Thymus (tissue), 11 donors: ENCODE results near the gene TBC1D16. TPM values are rescaled to one million over a fixed set of nuclear protein-coding genes. Genes with fewer than 3 reads are reported as not detected.

ENCODE experiments used
- DNase-seq, 9 donors: peaks; one replicate each; pipeline ENCODE4 v3.0.0-alpha.2; 2013; ENCODE audit warnings: low spot score in 9 of 9, low read depth in 6 of 9, missing footprints in 1 of 9
- H3K27ac ChIP-seq, 2 donors: one replicate each; pipeline ENCODE4 v1.5.1; 2013; ENCODE audit warnings: control low read depth in 1 of 2, low read depth in 1 of 2, low read length in 1 of 2, mild to moderate bottlenecking in 1 of 2, moderate library complexity in 1 of 2
- H3K27me3 ChIP-seq, 2 donors: one replicate each; pipeline ENCODE4 v1.5.1; 2013; ENCODE audit warnings: low read length in 1 of 2; ENCODE audit not compliant: control insufficient read depth in 2 of 2, insufficient read depth in 1 of 2
- H3K36me3 ChIP-seq, 2 donors: one replicate each; pipeline ENCODE4 v1.5.1; 2013; ENCODE audit warnings: low read length in 1 of 2, mild to moderate bottlenecking in 1 of 2, moderate library complexity in 1 of 2; ENCODE audit not compliant: control insufficient read depth in 2 of 2, insufficient read depth in 2 of 2
- H3K4me1 ChIP-seq, 2 donors: one replicate each; pipeline ENCODE4 v1.5.1; 2013; ENCODE audit warnings: low read length in 2 of 2; ENCODE audit not compliant: control insufficient read depth in 2 of 2, insufficient read depth in 2 of 2
- H3K4me3 ChIP-seq, 2 donors: one replicate each; pipeline ENCODE4 v1.5.1; 2013; ENCODE audit warnings: low read length in 2 of 2, control low read depth in 1 of 2, mild to moderate bottlenecking in 1 of 2
- H3K9me3 ChIP-seq, 2 donors: one replicate each; pipeline ENCODE4 v1.5.1; 2013; ENCODE audit warnings: low read length in 1 of 2, mild to moderate bottlenecking in 1 of 2; ENCODE audit not compliant: control insufficient read depth in 2 of 2, insufficient read depth in 1 of 2
- WGBS: extraction: QIAGEN DNeasy Blood & Tissue Kit; methylation state at CpG from one replicate; pipeline ENCODE4 v1.1.7; 2013; 5-methylcytosine and 5-hydroxymethylcytosine counted together
- polyA plus RNA-seq: library from polyadenylated mRNA; stranded (reverse); fragments of 200-250 nt; gene quantifications from one replicate; pipeline ENCODE4 v1.2.3, GENCODE V29; 2013
- total RNA-seq: library from RNA; stranded (reverse); fragments of 120-200 nt; gene quantifications from one replicate; pipeline ENCODE4 v1.2.4, GENCODE V29; 2013
- donor health status: healthy.

The TBC1D16 gene
- total and polyA plus RNA-seq, 2 donors, result 3.7 to 4.2 TPM

DNA sequence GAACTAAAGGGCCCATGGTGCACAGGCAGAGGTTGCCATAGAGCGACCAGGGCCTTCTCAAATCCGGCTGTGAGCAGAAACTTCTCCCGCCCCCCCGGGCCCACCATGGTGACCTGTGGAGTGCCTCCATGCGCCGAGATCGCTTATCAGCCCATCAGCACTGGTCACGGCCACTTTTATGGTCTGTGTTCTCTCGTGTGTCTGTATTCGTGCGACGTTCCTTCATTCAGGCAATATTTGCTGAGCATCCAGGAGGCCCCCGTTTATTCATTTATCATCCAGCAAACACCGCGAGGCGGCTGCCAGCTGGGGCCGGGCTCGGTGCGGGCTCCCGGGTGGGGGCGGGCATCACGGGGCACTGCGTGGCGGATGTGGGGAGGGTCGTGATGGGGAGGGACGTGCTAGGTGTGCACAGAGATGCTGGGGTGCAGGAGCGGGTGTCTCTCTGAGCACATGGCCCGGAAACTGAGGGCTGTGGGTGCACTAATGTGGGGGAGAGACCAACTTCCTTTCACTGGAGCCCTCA, 108.5 kb downstream of the TBC1D16 start:
- DNase-seq, result peak in 1 of 9 donors; percentile 12
- Histone ChIP-seq H3K4me3 (no peak overlapping the region), H3K27me3 (peaks cover 31 to 61% of the 10 kb centered on the region in 2 donors), H3K9me3 (peaks cover 0 to 3% of the 10 kb centered on the region in 2 donors), H3K4me1 (peaks cover 0 to 3% of the 10 kb centered on the region in 2 donors), H3K27ac (no peak overlapping the region), H3K36me3 (no peaks in the 10 kb centered on the region)
- WGBS, result 73% methylated on average over 28 of the region's 28 CpGs

DNA sequence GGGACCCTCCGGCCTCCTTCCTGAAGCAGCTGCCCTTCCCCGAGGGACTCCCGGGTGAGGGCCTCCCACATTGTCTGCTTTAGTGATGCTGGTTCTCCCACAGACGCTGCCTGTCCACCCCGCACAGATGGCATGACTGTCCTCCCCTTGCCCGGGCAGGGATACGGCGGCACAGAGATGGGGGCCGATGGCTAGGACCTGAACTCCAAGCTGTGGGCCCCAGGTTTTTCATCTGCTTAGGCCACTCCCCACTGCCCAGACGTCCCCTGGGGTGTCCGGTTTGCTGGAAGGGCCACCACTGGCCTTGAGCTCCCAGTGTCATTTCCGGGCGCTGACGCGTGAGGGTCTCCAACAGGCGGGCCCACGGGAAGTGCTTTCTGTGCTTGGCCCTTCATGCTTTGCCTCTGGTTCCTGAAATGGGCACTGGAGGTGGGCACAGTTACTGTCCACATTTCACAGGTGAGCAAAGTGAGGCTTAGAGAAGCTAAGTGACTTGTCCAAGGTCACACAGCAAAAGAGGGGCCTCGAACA, 109.0 kb downstream of the TBC1D16 start:
- no peak for DNase-seq
- H3K4me3 ChIP-seq, result no peak overlapping the region
- peaks cover 27 to 61% of the 10 kb centered on the region in 2 donors for H3K27me3 ChIP-seq
- H3K27ac ChIP-seq, result no peak overlapping the region
- H3K4me1 ChIP-seq, result peaks cover 0 to 3% of the 10 kb centered on the region in 2 donors
- no peaks in the 10 kb centered on the region for H3K36me3 ChIP-seq
- WGBS, result 95% methylated on average over 18 of the region's 18 CpGs
- peaks cover 0 to 3% of the 10 kb centered on the region in 2 donors for H3K9me3 ChIP-seq

- no peak overlapping the region for H3K4me3 ChIP-seq
- peaks cover 0 to 3% of the 10 kb centered on the region in 2 donors for H3K4me1 ChIP-seq
- H3K36me3 ChIP-seq, result no peaks in the 10 kb centered on the region
- peaks cover 0 to 3% of the 10 kb centered on the region in 2 donors for H3K9me3 ChIP-seq
- no peak overlapping the region for H3K27ac ChIP-seq
- DNase-seq, result no peak
- peaks cover 24 to 61% of the 10 kb centered on the region in 2 donors for H3K27me3 ChIP-seq
- WGBS, result 87% methylated on average over 9 of the region's 9 CpGs
Observed at GRCh38 chr17:79926142-79926604, 109.5 kb downstream of the TBC1D16 start.

DNA sequence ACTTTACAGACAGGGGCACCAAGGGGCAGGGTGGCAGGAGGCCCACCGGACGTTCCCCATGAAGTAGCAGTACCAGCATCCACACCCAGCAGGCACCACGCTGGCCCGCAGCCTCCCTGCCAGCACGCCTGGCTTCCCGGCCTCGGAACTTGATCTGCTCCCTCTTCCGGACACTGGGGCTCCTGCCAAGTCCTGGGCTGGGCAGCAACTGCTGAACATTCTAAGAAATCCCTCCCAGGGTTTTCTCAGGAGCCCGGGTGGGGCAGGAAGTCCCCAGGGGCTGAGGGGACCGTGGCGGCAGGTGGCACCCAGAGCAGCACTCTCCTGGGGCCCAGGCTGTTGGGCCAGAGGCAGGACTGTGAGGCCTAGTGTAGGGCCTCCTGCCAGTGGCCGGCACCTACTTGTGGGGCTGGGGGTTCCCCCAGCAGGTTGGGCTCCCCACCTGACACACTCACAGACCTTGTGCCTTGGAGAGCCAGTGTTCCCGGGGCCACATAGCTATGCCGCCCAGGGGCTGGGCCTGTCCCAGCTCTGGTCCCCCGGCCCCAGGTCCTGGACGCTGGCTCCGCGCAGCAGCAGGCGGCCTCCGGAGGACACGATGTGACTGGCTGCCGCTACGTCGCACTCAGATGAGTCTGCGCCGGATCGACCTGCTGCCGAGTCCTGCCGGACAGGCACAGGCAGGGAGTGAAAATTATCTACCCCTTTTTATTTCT, 110.3 kb downstream of the TBC1D16 start:
- no peak for DNase-seq
- H3K4me3 ChIP-seq, result no peak overlapping the region
- no peaks in the 10 kb centered on the region for H3K9me3 ChIP-seq
- 69% methylated on average over 29 of the region's 29 CpGs for WGBS
- H3K36me3 ChIP-seq, result no peaks in the 10 kb centered on the region
- H3K27me3 ChIP-seq, result peaks cover 16 to 61% of the 10 kb centered on the region in 2 donors
- H3K27ac ChIP-seq, result no peak overlapping the region
- H3K4me1 ChIP-seq, result peaks cover 0 to 3% of the 10 kb centered on the region in 2 donors

GRCh38 chr17:79924639-79924976, 111.1 kb downstream of the TBC1D16 start:
- DNase-seq, result no peak
- Histone ChIP-seq H3K27ac (no peak overlapping the region), H3K9me3 (no peaks in the 10 kb centered on the region), H3K4me1 (no peaks in the 10 kb centered on the region), H3K4me3 (no peak overlapping the region), H3K36me3 (no peaks in the 10 kb centered on the region), H3K27me3 (peaks cover 12 to 59% of the 10 kb centered on the region in 2 donors)
- 97% methylated on average over 3 of the region's 3 CpGs for WGBS

GRCh38 chr17:79923974-79924638, 111.6 kb downstream of the TBC1D16 start:
- Histone ChIP-seq H3K27me3 (peaks cover 7 to 59% of the 10 kb centered on the region in 2 donors), H3K9me3 (no peaks in the 10 kb centered on the region), H3K4me3 (no peak overlapping the region), H3K27ac (no peak overlapping the region), H3K36me3 (no peaks in the 10 kb centered on the region), H3K4me1 (no peaks in the 10 kb centered on the region)
- 90% methylated on average over 16 of the region's 16 CpGs for WGBS
- DNase-seq, result peak in 2 of 9 donors; percentile 17 to 25

DNA sequence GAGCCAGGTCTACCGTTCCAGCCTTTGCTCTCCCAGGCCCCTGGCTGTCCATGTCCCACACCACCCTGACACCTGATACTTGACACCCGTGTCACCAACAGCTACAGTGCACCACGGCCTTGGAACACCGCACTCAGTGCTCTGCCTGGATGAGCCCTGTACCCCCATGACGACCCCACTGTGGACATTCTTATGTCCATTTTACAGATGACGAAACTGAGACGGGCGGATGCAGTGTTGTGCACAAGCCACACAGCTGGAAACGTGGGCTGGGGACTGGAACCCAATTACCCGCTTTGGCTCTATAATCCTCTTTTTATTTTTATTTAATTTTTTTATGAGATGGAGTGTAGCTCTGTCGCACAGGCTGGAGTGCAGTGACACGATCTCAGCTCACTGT, 112.9 kb downstream of the TBC1D16 start:
- Histone ChIP-seq H3K27ac (no peak overlapping the region), H3K9me3 (no peaks in the 10 kb centered on the region), H3K27me3 (peaks cover 0 to 53% of the 10 kb centered on the region in 2 donors), H3K36me3 (no peaks in the 10 kb centered on the region), H3K4me1 (no peaks in the 10 kb centered on the region), H3K4me3 (no peak overlapping the region)
- no peak for DNase-seq
- 94% methylated on average over 12 of the region's 12 CpGs for WGBS

GRCh38 chr17:79922116-79922601, 113.5 kb downstream of the TBC1D16 start:
- Histone ChIP-seq H3K36me3 (no peaks in the 10 kb centered on the region), H3K4me3 (no peak overlapping the region), H3K27ac (no peak overlapping the region), H3K27me3 (peaks cover 0 to 55% of the 10 kb centered on the region in 2 donors), H3K9me3 (no peaks in the 10 kb centered on the region), H3K4me1 (no peaks in the 10 kb centered on the region)
- no peak for DNase-seq
- WGBS, result 81% methylated on average over 18 of the region's 18 CpGs
